IMR-90 (cell line): ENCODE measurements around the gene NCLN. TPM values are rescaled to one million over a fixed set of nuclear protein-coding genes. Genes with fewer than 3 reads are reported as not detected.

Experiments
- ATAC-seq: fragments of 200-7000 bp; cut with Tn5 transposase; 2 replicates; pipeline ENCODE4 v1.9.1; 2020; ENCODE audit warnings: low read depth, mild to moderate bottlenecking, moderate library complexity
- BruUV-seq: library from RNA; stranded (reverse); fragments of 400-500 nt; replicated peaks from 2 replicates; lab custom pipeline; 2021; lab: Mats Ljungman, UMichigan
- CTCF ChIA-PET: fragments of 300-600 bp; formaldehyde crosslinking; extraction: SDS; loops from one replicate; lab custom pipeline; 2021; ENCODE audit warnings: antibody characterized with exemption; lab: Yijun Ruan, JAX
- POLR2A ChIA-PET: fragments of 300-600 bp; sonication (Branson Sonifier 250); formaldehyde crosslinking; loops from one replicate; lab custom pipeline; 2022; ENCODE audit warnings: antibody characterized with exemption; ENCODE audit not compliant: unreplicated experiment; lab: Charles Lee
- DNase-seq: peaks from one replicate; pipeline ENCODE4 v3.0.0; 2013
- H2AFZ ChIP-seq: replicated peaks from 2 replicates; pipeline ENCODE3; 2013; ENCODE audit warnings: low read length, mild to moderate bottlenecking; ENCODE audit not compliant: poor library complexity
- H2AK5ac ChIP-seq: 2 replicates; pipeline ENCODE4 v1.6.1; 2013; ENCODE audit warnings: low read depth, low read length, inconsistent platforms
- H2AK9ac ChIP-seq: replicated peaks from 2 replicates; pipeline ENCODE3; 2013; ENCODE audit warnings: mild to moderate bottlenecking, low read depth, low read length, moderate library complexity; ENCODE audit not compliant: poor library complexity
- H2BK120ac ChIP-seq: 2 replicates; pipeline ENCODE4 v1.6.1; 2013; ENCODE audit warnings: low read depth, low read length, inconsistent platforms
- H2BK15ac ChIP-seq: 3 replicates; pipeline ENCODE4 v1.6.1; 2013; ENCODE audit warnings: low read depth, low read length, inconsistent platforms
- H2BK20ac ChIP-seq: 2 replicates; pipeline ENCODE4 v1.6.1; 2013; ENCODE audit warnings: low read depth, mild to moderate bottlenecking, inconsistent platforms, low read length, moderate library complexity
- H2BK5ac ChIP-seq: 2 replicates; pipeline ENCODE4 v1.6.1; 2013; ENCODE audit warnings: mild to moderate bottlenecking, low read depth, low read length, inconsistent platforms; ENCODE audit not compliant: poor library complexity, severe bottlenecking
- H3K14ac ChIP-seq: replicated peaks from 2 replicates; pipeline ENCODE4 v1.6.1; 2013; ENCODE audit warnings: low read depth, low read length, inconsistent platforms
- H3K18ac ChIP-seq: 2 replicates; pipeline ENCODE4 v1.6.1; 2013; ENCODE audit warnings: low read depth, low read length, control low read depth
- H3K23ac ChIP-seq: 2 replicates; pipeline ENCODE4 v1.6.1; 2013; ENCODE audit warnings: low read depth, low read length, inconsistent platforms
- H3K27ac ChIP-seq: 2 replicates; pipeline ENCODE4 v1.5.1; 2013; ENCODE audit warnings: mild to moderate bottlenecking, control low read depth, low read length; ENCODE audit not compliant: insufficient read depth
- H3K27me3 ChIP-seq: 2 replicates; pipeline ENCODE4 v1.6.1; 2013; ENCODE audit warnings: low read length; ENCODE audit not compliant: control insufficient read depth, insufficient read depth
- H3K36me3 ChIP-seq: 2 replicates; pipeline ENCODE4 v1.6.1; 2013; ENCODE audit warnings: low read length, mixed read lengths; ENCODE audit not compliant: control insufficient read depth, insufficient read depth
- H3K4ac ChIP-seq: 2 replicates; pipeline ENCODE4 v1.6.1; 2013; ENCODE audit warnings: low read depth, low read length, inconsistent platforms
- H3K4me1 ChIP-seq: 2 replicates; pipeline ENCODE4 v1.6.1; 2013; ENCODE audit warnings: low read length, mixed read lengths; ENCODE audit not compliant: control insufficient read depth, insufficient read depth
- H3K4me2 ChIP-seq: 2 replicates; pipeline ENCODE4 v1.6.1; 2013; ENCODE audit warnings: low read depth, mild to moderate bottlenecking, control low read depth, low read length, moderate library complexity
- H3K4me3 ChIP-seq: 2 replicates; pipeline ENCODE4 v1.5.1; 2013; ENCODE audit warnings: low read depth, mild to moderate bottlenecking, control low read depth, low read length, moderate library complexity; ENCODE audit not compliant: insufficient read depth
- H3K56ac ChIP-seq: 2 replicates; pipeline ENCODE4 v1.6.1; 2013; ENCODE audit warnings: low read length, inconsistent platforms; ENCODE audit not compliant: insufficient read depth; ENCODE audit errors: extremely low read depth
- H3K79me1 ChIP-seq, 2 experiments: 2 replicates each; pipeline ENCODE4 v1.6.1; 2013; ENCODE audit warnings: low read length in 2 of 2, inconsistent platforms in 1 of 2, low read depth in 1 of 2
- H3K9ac ChIP-seq: 2 replicates; pipeline ENCODE4 v1.6.1; 2013; ENCODE audit warnings: low read depth, low read length, control low read depth
- H3K9me1 ChIP-seq: 2 replicates; pipeline ENCODE4 v1.6.1; 2013; ENCODE audit warnings: low read length, inconsistent platforms; ENCODE audit not compliant: insufficient read depth
- H3K9me3 ChIP-seq: 2 replicates; pipeline ENCODE4 v1.6.1; 2013; ENCODE audit warnings: low read length; ENCODE audit not compliant: control insufficient read depth, insufficient read depth
- H4K20me1 ChIP-seq: 2 replicates; pipeline ENCODE4 v1.6.1; 2013; ENCODE audit warnings: low read length, inconsistent platforms; ENCODE audit not compliant: insufficient read depth
- H4K5ac ChIP-seq: 2 replicates; pipeline ENCODE4 v1.6.1; 2013; ENCODE audit warnings: mild to moderate bottlenecking, low read depth, low read length, control low read depth
- H4K8ac ChIP-seq, 2 experiments: 2 replicates each; pipeline ENCODE4 v1.6.1; 2013; ENCODE audit warnings: low read depth in 2 of 2, low read length in 2 of 2, control low read depth in 1 of 2, inconsistent platforms in 1 of 2
- H4K91ac ChIP-seq: 2 replicates; pipeline ENCODE4 v1.6.1; 2013; ENCODE audit warnings: low read depth, low read length, inconsistent platforms; ENCODE audit not compliant: insufficient read depth
- CEBPB ChIP-seq: IDR thresholded peaks from 2 replicates; pipeline ENCODE4 v1.6.1; 2012; ENCODE audit warnings: low read depth, low read length, improper control_type of control experiment
- ELK1 ChIP-seq: fragments of 150-350 bp; IDR thresholded peaks from 2 replicates; pipeline ENCODE4 v1.6.1; 2016; ENCODE audit warnings: low read depth, mild to moderate bottlenecking, low read length, moderate library complexity, borderline replicate concordance
- MAFK ChIP-seq: IDR thresholded peaks from 2 replicates; pipeline ENCODE4 v1.6.1; 2012; ENCODE audit warnings: low read depth, low read length, improper control_type of control experiment
- MXI1 ChIP-seq: IDR thresholded peaks from 2 replicates; pipeline ENCODE4 v1.6.1; 2012; ENCODE audit warnings: low read depth, mild to moderate bottlenecking, low read length, moderate library complexity, borderline replicate concordance
- RAD21 ChIP-seq: IDR thresholded peaks from 2 replicates; pipeline ENCODE4 v1.6.1; 2012; ENCODE audit warnings: low read length, improper control_type of control experiment
- RCOR1 ChIP-seq: IDR thresholded peaks from 2 replicates; pipeline ENCODE4 v1.6.1; 2012; ENCODE audit warnings: mild to moderate bottlenecking, low read length, improper control_type of control experiment; ENCODE audit not compliant: insufficient replicate concordance
- RFX5 ChIP-seq: IDR thresholded peaks from 2 replicates; pipeline ENCODE4 v1.8.0; 2012; ENCODE audit warnings: low read depth, mild to moderate bottlenecking, low read length, moderate library complexity
- SMC3 ChIP-seq: fragments of 150-350 bp; IDR thresholded peaks from 2 replicates; pipeline ENCODE4 v1.6.1; 2016; ENCODE audit warnings: low read depth, mild to moderate bottlenecking, antibody characterized with exemption, low read length, moderate library complexity
- USF2 ChIP-seq: fragments of 150-350 bp; IDR thresholded peaks from 2 replicates; pipeline ENCODE4 v1.6.1; 2017; ENCODE audit warnings: mild to moderate bottlenecking, antibody characterized with exemption, low read length, low read depth
- WGBS, 2 experiments: methylation state at CpG; one replicate each; pipeline versions ENCODE4 v1.1.5 to v1.1.7; 2013; ENCODE audit warnings: missing lambda C conversion rate in 2 of 2; ENCODE audit not compliant: insufficient read length in 1 of 2; ENCODE audit errors: extremely low coverage in 2 of 2; 5-methylcytosine and 5-hydroxymethylcytosine counted together
- dilution Hi-C: fragments of 300-500 bp; cut with HindIII; formaldehyde crosslinking; loops from one replicate; pipeline ENCODE4 v1.14.3; 2018; ENCODE audit warnings: low sequenced_read_pairs; ENCODE audit not compliant: unreplicated experiment
- in situ Hi-C: fragments of 300-500 bp; cut with MboI; formaldehyde crosslinking; loops from 3 replicates; pipeline ENCODE4 v1.14.3; 2019; ENCODE audit warnings: low sequenced_read_pairs, inconsistent platforms, mixed read lengths
- intact Hi-C: fragments of 100-400 bp; cut with micrococcal nuclease; formaldehyde crosslinking; loops from 2 replicates; pipeline ENCODE4 v1.10.0; 2022
- polyA plus RNA-seq, 3 experiments: library from polyadenylated mRNA; depleted of rRNA; stranded (reverse); fragments of >200 nt; gene quantifications; 2 replicates each; pipeline ENCODE4 v1.2.3, GENCODE V29; 2012; ENCODE audit warnings: low replicate concordance in 1 of 3
- total RNA-seq: library from RNA; depleted of rRNA; stranded (reverse); fragments of >200 nt; gene quantifications from 2 replicates; pipeline ENCODE4 v1.2.3, GENCODE V29; 2012
- TF ChIP-seq, protein P1 (sequence below): conservative IDR thresholded peaks from 2 replicates; pipeline ENCODE4 v1.5.1; 2012; ENCODE audit warnings: mild to moderate bottlenecking, low read depth, low read length, improper control_type of control experiment

NCLN gene
- total and polyA plus RNA-seq, 2 of the 4 experiments (the other 2 are of a cell fraction): 32.8 to 90.8 TPM

- Histone ChIP-seq H3K9me1 (peaks cover 3% of the 10 kb centered on the region; the same call in 1 of the 2 replicates), H2AK9ac (no peak overlapping the region), H3K18ac (no peak overlapping the region), H2BK5ac (no peak overlapping the region), H2BK20ac (no peak overlapping the region), H3K14ac (no peak overlapping the region), H3K56ac (no peak overlapping the region), H3K4me3 (no peak overlapping the region), H3K23ac (no peak overlapping the region), H3K36me3 (peaks cover 2% of the 10 kb centered on the region; the same call in 1 of the 2 replicates), H3K4me1 (peaks cover 9% of the 10 kb centered on the region), H4K91ac (no peak overlapping the region), H3K9me3 (no peaks in the 10 kb centered on the region), H3K4ac (no peak overlapping the region), H4K5ac (peak overlapping the region; percentile 86; the same call in 1 of the 2 replicates), H2AK5ac (no peak overlapping the region), H3K27ac (no peak overlapping the region), H3K4me2 (no peak overlapping the region), H2AFZ (peak overlapping the region; percentile 18), H4K20me1 (peaks cover 20% of the 10 kb centered on the region), H2BK15ac (no peak overlapping the region), H3K27me3 (no peaks in the 10 kb centered on the region), H3K9ac (no peak overlapping the region), H2BK120ac (no peak overlapping the region), H3K79me1 (peaks cover 2 to 29% of the 10 kb centered on the region in 2 experiments; a peak in 2 of 4 replicates), H4K8ac (peak overlapping the region; percentile 91 to 97; a peak in 3 of 4 replicates)
- POLR2A ChIA-PET: no interaction called here
- DNase-seq (no peak), ATAC-seq (no peak)
- intact Hi-C loops: no loop called here
- TF ChIP-seq RCOR1 (no peak), SMC3 (no peak), MXI1 (no peak), RAD21 (no peak), USF2 (no peak), ELK1 (no peak), CEBPB (no peak), RFX5 (no peak), MAFK (no peak)
- TF ChIP-seq, protein P1, sequence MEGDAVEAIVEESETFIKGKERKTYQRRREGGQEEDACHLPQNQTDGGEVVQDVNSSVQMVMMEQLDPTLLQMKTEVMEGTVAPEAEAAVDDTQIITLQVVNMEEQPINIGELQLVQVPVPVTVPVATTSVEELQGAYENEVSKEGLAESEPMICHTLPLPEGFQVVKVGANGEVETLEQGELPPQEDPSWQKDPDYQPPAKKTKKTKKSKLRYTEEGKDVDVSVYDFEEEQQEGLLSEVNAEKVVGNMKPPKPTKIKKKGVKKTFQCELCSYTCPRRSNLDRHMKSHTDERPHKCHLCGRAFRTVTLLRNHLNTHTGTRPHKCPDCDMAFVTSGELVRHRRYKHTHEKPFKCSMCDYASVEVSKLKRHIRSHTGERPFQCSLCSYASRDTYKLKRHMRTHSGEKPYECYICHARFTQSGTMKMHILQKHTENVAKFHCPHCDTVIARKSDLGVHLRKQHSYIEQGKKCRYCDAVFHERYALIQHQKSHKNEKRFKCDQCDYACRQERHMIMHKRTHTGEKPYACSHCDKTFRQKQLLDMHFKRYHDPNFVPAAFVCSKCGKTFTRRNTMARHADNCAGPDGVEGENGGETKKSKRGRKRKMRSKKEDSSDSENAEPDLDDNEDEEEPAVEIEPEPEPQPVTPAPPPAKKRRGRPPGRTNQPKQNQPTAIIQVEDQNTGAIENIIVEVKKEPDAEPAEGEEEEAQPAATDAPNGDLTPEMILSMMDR: no peak
- WGBS, 2 experiments: 90% methylated on average over 8 of the region's 13 CpGs; no CpG with 5 or more reads in 1 of the 2 experiments
- no TSS peak for BruUV-seq
- in situ Hi-C loops: no loop called here
- CTCF ChIA-PET: no interaction called here
- dilution Hi-C loops: no loop called here
These were observed 1.7 kb upstream of the NCLN start for GRCh38 chr19:3183721-3184641.
